Naive thymus-derived CD4-positive, alpha-beta T cell (primary cell): ENCODE data around the gene PANK4. TPM values are rescaled to one million over a fixed set of nuclear protein-coding genes. Genes with fewer than 3 reads are reported as not detected.

ENCODE experiments used
- ATAC-seq: fragments of 150-1000 bp; cut with Tn5 transposase; 2 replicates; pipeline ENCODE4 v1.10.0; 2021; ENCODE audit warnings: mild to moderate bottlenecking, moderate library complexity
- CTCF ChIA-PET: fragments of 350-600 bp; sonication (Branson Sonifier 250); formaldehyde crosslinking; loops from one replicate; lab custom pipeline; 2021; ENCODE audit warnings: antibody characterized with exemption; lab: Charles Lee
- POLR2A ChIA-PET: fragments of 350-600 bp; sonication (Branson Sonifier 250); formaldehyde crosslinking; loops from one replicate; lab custom pipeline; 2021; ENCODE audit warnings: antibody characterized with exemption, inconsistent platforms; lab: Charles Lee
- DNase-seq, 9 donors: peaks; one replicate each; pipeline versions ENCODE4 v3.0.0 to v3.0.0-alpha.2; 2020 to 2022; ENCODE audit warnings: mixed read lengths in 1 of 9
- H3K27ac ChIP-seq: one replicate; pipeline ENCODE4 v1.7.0; 2013; ENCODE audit warnings: mild to moderate bottlenecking, low read depth, low read length, moderate library complexity
- H3K27me3 ChIP-seq, 2 donors: one replicate each; pipeline ENCODE4 v1.7.0; 2013; ENCODE audit warnings: low read length in 2 of 2, mild to moderate bottlenecking in 2 of 2, moderate library complexity in 2 of 2; ENCODE audit not compliant: control insufficient read depth in 2 of 2, insufficient read depth in 2 of 2
- H3K36me3 ChIP-seq, 3 experiments: 1 replicate in 2 of 3; 2 replicates in 1 of 3; pipeline ENCODE4 v1.7.0; 2013; ENCODE audit warnings: low read length in 3 of 3, mild to moderate bottlenecking in 3 of 3, moderate library complexity in 1 of 3; ENCODE audit not compliant: insufficient read depth in 3 of 3, control insufficient read depth in 2 of 3
- H3K4me1 ChIP-seq, 2 donors: one replicate each; pipeline ENCODE4 v1.7.0; 2013; ENCODE audit warnings: low read length in 2 of 2, mild to moderate bottlenecking in 2 of 2, moderate library complexity in 1 of 2; ENCODE audit not compliant: control insufficient read depth in 2 of 2, insufficient read depth in 2 of 2
- H3K4me3 ChIP-seq: 2 replicates; pipeline ENCODE4 v1.7.0; 2013; ENCODE audit warnings: mild to moderate bottlenecking, low read length
- H3K9me3 ChIP-seq, 3 experiments: 1 replicate in 2 of 3; 2 replicates in 1 of 3; pipeline ENCODE4 v1.7.0; 2013; ENCODE audit warnings: low read length in 3 of 3; ENCODE audit not compliant: control insufficient read depth in 2 of 3
- H3K27ac Mint-ChIP-seq, 9 donors: one replicate each; pipeline ENCODE4 v1.8.0; 2020 to 2022; ENCODE audit warnings: mixed read lengths in 9 of 9, mild to moderate bottlenecking in 8 of 9, moderate library complexity in 5 of 9, inconsistent platforms in 2 of 9
- H3K27me3 Mint-ChIP-seq, 5 donors: one replicate each; pipeline ENCODE4 v1.8.0; 2021 to 2022; ENCODE audit warnings: mixed read lengths in 5 of 5, mild to moderate bottlenecking in 1 of 5
- H3K36me3 Mint-ChIP-seq, 5 donors: one replicate each; pipeline ENCODE4 v1.8.0; 2020 to 2022; ENCODE audit warnings: mixed read lengths in 5 of 5, mild to moderate bottlenecking in 3 of 5, inconsistent platforms in 1 of 5
- H3K4me1 Mint-ChIP-seq, 7 donors: one replicate each; pipeline ENCODE4 v1.8.0; 2020 to 2022; ENCODE audit warnings: mixed read lengths in 7 of 7, mild to moderate bottlenecking in 3 of 7, inconsistent platforms in 1 of 7
- H3K4me3 Mint-ChIP-seq, 10 donors: one replicate each; pipeline ENCODE4 v1.8.0; 2020 to 2022; ENCODE audit warnings: mild to moderate bottlenecking in 10 of 10, mixed read lengths in 10 of 10, moderate library complexity in 6 of 10, inconsistent platforms in 2 of 10
- H3K9me3 Mint-ChIP-seq, 11 donors: one replicate each; pipeline ENCODE4 v1.8.0; 2020 to 2022; ENCODE audit warnings: mixed read lengths in 11 of 11, mild to moderate bottlenecking in 4 of 11, inconsistent platforms in 1 of 11, moderate library complexity in 1 of 11
- intact Hi-C, 2 donors: fragments of 100-400 bp; cut with micrococcal nuclease; formaldehyde crosslinking; loops; one replicate each; pipeline ENCODE4 v1.15.1; 2023
- polyA plus RNA-seq, 2 donors: library from polyadenylated mRNA; unstranded; fragments of 300-500 nt; fragmentation: Illumina TruSeq; gene quantifications; one replicate each; pipeline ENCODE4 v1.2.3, GENCODE V29; 2021
- total RNA-seq, 6 experiments: library from RNA in 5 of 6; stranded (reverse) in 5 of 6; gene quantifications; 1 replicate in 5 of 6; 2 replicates in 1 of 6; pipeline ENCODE4 v1.2.3 and lab custom pipeline; 2021 to 2026

Gene PANK4
- total and polyA plus RNA-seq, 7 experiments from 2014 or later = 12.7 to 91.2 (median 64.4) TPM

- no peak overlapping the region for H3K27ac ChIP-seq
- no peaks in the 10 kb centered on the region for H3K27me3 ChIP-seq
- no peak overlapping the region for H3K4me3 ChIP-seq
- Mint-ChIP-seq H3K4me1 (peaks cover 0 to 4% (median 0%) of the 10 kb centered on the region in 7 donors), H3K27me3 (no peaks in the 10 kb centered on the region), H3K9me3 (peaks cover 0 to 2% (median 0%) of the 10 kb centered on the region in 11 donors), H3K27ac (no peak overlapping the region), H3K36me3 (no peaks in the 10 kb centered on the region), H3K4me3 (no peak overlapping the region)
- intact Hi-C loops = no loop called here
- H3K36me3 ChIP-seq = no peaks in the 10 kb centered on the region
- ChIA-PET POLR2A (no interaction called here), CTCF (no interaction called here)
- no peak for ATAC-seq
- H3K4me1 ChIP-seq = no peaks in the 10 kb centered on the region
- no peaks in the 10 kb centered on the region for H3K9me3 ChIP-seq
- DNase-seq = no peak
Measured at GRCh38 chr1:2480236-2480985, 46.0 kb downstream of the PANK4 start.

GRCh38 chr1:2479618-2480017, 46.8 kb downstream of the PANK4 start:
- H3K4me3 ChIP-seq = no peak overlapping the region
- H3K4me1 ChIP-seq = no peaks in the 10 kb centered on the region
- no peak overlapping the region for H3K27ac ChIP-seq
- H3K36me3 ChIP-seq = no peaks in the 10 kb centered on the region
- CTCF ChIA-PET = interaction anchor here (0.6 kb wide), 1 partner anchor 170 kb away, joined by 7 read pairs; no protein-coding TSS in a partner anchor
- POLR2A ChIA-PET = no interaction called here
- Mint-ChIP-seq H3K27ac (no peak overlapping the region), H3K27me3 (no peaks in the 10 kb centered on the region), H3K4me1 (peaks cover 0 to 4% (median 0%) of the 10 kb centered on the region in 7 donors), H3K9me3 (no peaks in the 10 kb centered on the region), H3K36me3 (no peaks in the 10 kb centered on the region), H3K4me3 (no peak overlapping the region)
- intact Hi-C loops = no loop called here
- no peak for DNase-seq
- no peaks in the 10 kb centered on the region for H3K9me3 ChIP-seq
- no peak for ATAC-seq
- H3K27me3 ChIP-seq = no peaks in the 10 kb centered on the region

- no peak for DNase-seq
- Mint-ChIP-seq H3K9me3 (no peaks in the 10 kb centered on the region), H3K4me3 (no peak overlapping the region), H3K27ac (no peak overlapping the region), H3K27me3 (no peaks in the 10 kb centered on the region), H3K4me1 (peaks cover 0 to 3% (median 0%) of the 10 kb centered on the region in 7 donors), H3K36me3 (no peaks in the 10 kb centered on the region)
- ATAC-seq = no peak
- Histone ChIP-seq H3K27me3 (no peaks in the 10 kb centered on the region), H3K9me3 (no peaks in the 10 kb centered on the region), H3K27ac (no peak overlapping the region), H3K4me3 (no peak overlapping the region), H3K4me1 (no peaks in the 10 kb centered on the region), H3K36me3 (no peaks in the 10 kb centered on the region)
- intact Hi-C loops = no loop called here
- CTCF ChIA-PET = interaction anchor here (0.6 kb wide), 1 partner anchor 170 kb away, joined by 7 read pairs; no protein-coding TSS in a partner anchor
- POLR2A ChIA-PET = no interaction called here
Measured at GRCh38 chr1:2479186-2479585, 47.2 kb downstream of the PANK4 start.

GRCh38 chr1:2477791-2478499, 48.5 kb downstream of the PANK4 start:
- Mint-ChIP-seq H3K4me1 (no peaks in the 10 kb centered on the region), H3K27me3 (no peaks in the 10 kb centered on the region), H3K36me3 (no peaks in the 10 kb centered on the region), H3K4me3 (no peak overlapping the region), H3K27ac (no peak overlapping the region), H3K9me3 (no peaks in the 10 kb centered on the region)
- Histone ChIP-seq H3K36me3 (no peaks in the 10 kb centered on the region), H3K4me1 (no peaks in the 10 kb centered on the region), H3K27me3 (no peaks in the 10 kb centered on the region), H3K4me3 (no peak overlapping the region), H3K27ac (no peak overlapping the region), H3K9me3 (no peaks in the 10 kb centered on the region)
- ChIA-PET POLR2A (no interaction called here), CTCF (no interaction called here)
- no peak for ATAC-seq
- DNase-seq = no peak
- intact Hi-C loops = no loop called here

- H3K4me3 ChIP-seq = no peak overlapping the region
- Mint-ChIP-seq H3K9me3 (no peaks in the 10 kb centered on the region), H3K27ac (peak overlapping the region in 1 of 9 donors; percentile 19), H3K36me3 (no peaks in the 10 kb centered on the region), H3K4me1 (no peaks in the 10 kb centered on the region), H3K4me3 (no peak overlapping the region), H3K27me3 (no peaks in the 10 kb centered on the region)
- no peak for ATAC-seq
- H3K4me1 ChIP-seq = no peaks in the 10 kb centered on the region
- no peak overlapping the region for H3K27ac ChIP-seq
- H3K9me3 ChIP-seq = no peaks in the 10 kb centered on the region
- ChIA-PET POLR2A (no interaction called here), CTCF (no interaction called here)
- DNase-seq = no peak
- intact Hi-C loops = no loop called here
- H3K36me3 ChIP-seq = no peaks in the 10 kb centered on the region
- no peaks in the 10 kb centered on the region for H3K27me3 ChIP-seq
Measured at GRCh38 chr1:2477309-2477708, 49.1 kb downstream of the PANK4 start.

- Mint-ChIP-seq H3K36me3 (no peaks in the 10 kb centered on the region), H3K27ac (no peak within 1 kb of the TSS), H3K4me3 (no peak within 1 kb of the TSS), H3K9me3 (no peaks in the 10 kb centered on the region), H3K4me1 (no peaks in the 10 kb centered on the region), H3K27me3 (no peaks in the 10 kb centered on the region)
- ChIA-PET POLR2A (no interaction called here), CTCF (no interaction called here)
- H3K4me3 ChIP-seq = no peak within 1 kb of the TSS
- no peaks in the 10 kb centered on the region for H3K4me1 ChIP-seq
- no peak for ATAC-seq
- H3K36me3 ChIP-seq = no peaks in the 10 kb centered on the region
- intact Hi-C loops = no loop called here
- H3K9me3 ChIP-seq = no peaks in the 10 kb centered on the region
- no peak within 1 kb of the TSS for H3K27ac ChIP-seq
- DNase-seq = no peak
- no peaks in the 10 kb centered on the region for H3K27me3 ChIP-seq
Measured at GRCh38 chr1:2476061-2476999, 50.1 kb downstream of the PANK4 start, which contains the start of gene PLCH2. TSS of gene PLCH2 (plus strand) at chr1:2476289. CDS start at chr1:2476589, 300 bp downstream.
